Upper lobe of left lung (tissue), 4 donors: Measurements from ENCODE around the gene IMMP2L.

Experiments
- CTCF ChIP-seq, 6 experiments: fragments of 450-650 bp in 4 of 6; fragments of 200-600 bp in 2 of 6; sonication (generic) in 2 of 6; IDR thresholded peaks; one replicate each; pipeline ENCODE4 v1.5.1; 2016 to 2019; ENCODE audit warnings: antibody characterized with exemption in 6 of 6
- EP300 ChIP-seq, 4 donors: sonication (generic); formaldehyde crosslinking; IDR thresholded peaks; one replicate each; pipeline ENCODE4 v1.5.1; 2017; ENCODE audit warnings: antibody characterized with exemption in 4 of 4, control low read depth in 2 of 4

- TF ChIP-seq EP300 (IDR thresholded peaks at IDR 0.05) (no peak), CTCF (IDR thresholded peaks at IDR 0.05) (no peak)
These were observed 469.7 kb downstream of the IMMP2L start for GRCh38 chr7:111092406-111093236.
